HL-60 (cell line): ENCODE data around the gene ZBTB43.

ENCODE experiments used
- DNase-seq, 2 experiments: peaks; one replicate each; pipeline ENCODE4 v3.0.0-alpha.2; 2010 to 2020; ENCODE audit warnings: low read depth in 1 of 2, low spot score in 1 of 2
- H3K27ac ChIP-seq: fragments of 250-450 bp; sonication (Bioruptor Pico); replicated peaks from 2 replicates; pipeline ENCODE4 v1.5.1; 2020; ENCODE audit warnings: mild to moderate bottlenecking, moderate library complexity
- H3K27me3 ChIP-seq: fragments of 250-450 bp; sonication (Bioruptor Pico); 2 replicates; pipeline ENCODE4 v1.5.1; 2021; ENCODE audit warnings: mild to moderate bottlenecking, moderate library complexity; ENCODE audit not compliant: insufficient read depth, poor library complexity, severe bottlenecking
- H3K4me3 ChIP-seq: replicated peaks from 2 replicates; pipeline ENCODE4 v1.5.1; 2011; ENCODE audit warnings: mild to moderate bottlenecking, control low read depth, low read length; ENCODE audit not compliant: insufficient read depth
- CTCF ChIP-seq: IDR thresholded peaks from one replicate; pipeline ENCODE4 v1.5.1; 2011; ENCODE audit warnings: low read length, control low read depth, inconsistent platforms; ENCODE audit not compliant: insufficient read depth
- GABPA ChIP-seq: IDR thresholded peaks from 2 replicates; pipeline ENCODE4 v1.6.1; 2012; ENCODE audit warnings: low read depth
- POLR2AphosphoS5 ChIP-seq: IDR thresholded peaks from 2 replicates; pipeline ENCODE4 v1.6.1; 2012; ENCODE audit warnings: low read depth
- REST ChIP-seq: IDR thresholded peaks from 2 replicates; pipeline ENCODE4 v1.6.1; 2012; ENCODE audit warnings: low read depth; ENCODE audit not compliant: insufficient replicate concordance
- SPI1 ChIP-seq: IDR thresholded peaks from 2 replicates; pipeline ENCODE4 v1.6.1; 2012; ENCODE audit warnings: low read depth, mild to moderate bottlenecking, borderline replicate concordance

Gene ZBTB43

GRCh38 chr9:126818482-126818881 lies 13.6 kb downstream of the ZBTB43 start:
- TF ChIP-seq SPI1 (no peak), CTCF (no peak), GABPA (no peak), POLR2AphosphoS5 (no peak), REST (no peak)
- H3K27me3 ChIP-seq = no peaks in the 10 kb centered on the region
- no peak for DNase-seq
- H3K27ac ChIP-seq = no peak overlapping the region
- H3K4me3 ChIP-seq = no peak overlapping the region

GRCh38 chr9:126819482-126819881 lies 14.6 kb downstream of the ZBTB43 start:
- H3K4me3 ChIP-seq = no peak overlapping the region
- DNase-seq = no peak
- TF ChIP-seq POLR2AphosphoS5 (no peak), CTCF (no peak), REST (no peak), SPI1 (no peak), GABPA (no peak)
- no peak overlapping the region for H3K27ac ChIP-seq
- H3K27me3 ChIP-seq = no peaks in the 10 kb centered on the region

- H3K27ac ChIP-seq = no peak overlapping the region
- TF ChIP-seq GABPA = no peak
- no peak for TF ChIP-seq CTCF
- TF ChIP-seq REST = no peak
- TF ChIP-seq SPI1 = no peak
- no peak for TF ChIP-seq POLR2AphosphoS5
These were observed 17.4 kb downstream of the ZBTB43 start for GRCh38 chr9:126822278-126822677.

More at GRCh38 chr9:126822278-126822677, 17.4 kb downstream of the ZBTB43 start:
- DNase-seq = no peak
- no peak overlapping the region for H3K4me3 ChIP-seq
- H3K27me3 ChIP-seq = no peaks in the 10 kb centered on the region
